OCI-LY7 (cell line): ENCODE results near the gene HYOU1.

Source experiments
- EZH2phosphoT487 ChIP-seq: fragments of 200-600 bp; sonication (generic); IDR thresholded peaks from 2 replicates; pipeline ENCODE4 v1.6.1; 2018; ENCODE audit warnings: low read depth, borderline replicate concordance, mild to moderate bottlenecking, mixed run types, antibody characterized with exemption, low read length, moderate library complexity, mixed read lengths
- TF ChIP-seq, protein P1 (sequence below): fragments of 200-600 bp; sonication (generic); conservative IDR thresholded peaks from 2 replicates; pipeline ENCODE4 v1.5.1; 2014; ENCODE audit warnings: mild to moderate bottlenecking, antibody characterized with exemption, low read length, moderate library complexity, mixed read lengths

DNA sequence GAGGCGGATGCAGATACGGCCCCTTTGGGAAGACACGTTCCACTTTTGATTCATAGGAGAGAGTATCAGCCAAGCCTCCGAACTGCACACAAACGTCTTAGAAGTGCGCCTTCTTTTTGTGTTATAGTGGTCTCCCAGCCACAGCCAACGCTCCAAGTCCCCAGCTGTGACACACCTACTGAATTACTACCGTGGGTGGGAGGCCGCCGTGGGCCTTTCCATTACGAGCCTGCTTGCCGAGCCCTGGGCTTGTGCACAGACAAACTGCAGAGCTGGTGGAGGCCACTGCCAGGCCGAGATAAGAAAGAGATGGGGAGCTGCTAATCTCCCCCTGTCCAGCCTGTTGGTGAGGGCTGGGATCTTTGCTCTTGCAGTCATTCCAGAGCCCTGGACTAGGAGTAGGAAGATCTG, 28.4 kb upstream of the HYOU1 start:
- TF ChIP-seq, protein P1, sequence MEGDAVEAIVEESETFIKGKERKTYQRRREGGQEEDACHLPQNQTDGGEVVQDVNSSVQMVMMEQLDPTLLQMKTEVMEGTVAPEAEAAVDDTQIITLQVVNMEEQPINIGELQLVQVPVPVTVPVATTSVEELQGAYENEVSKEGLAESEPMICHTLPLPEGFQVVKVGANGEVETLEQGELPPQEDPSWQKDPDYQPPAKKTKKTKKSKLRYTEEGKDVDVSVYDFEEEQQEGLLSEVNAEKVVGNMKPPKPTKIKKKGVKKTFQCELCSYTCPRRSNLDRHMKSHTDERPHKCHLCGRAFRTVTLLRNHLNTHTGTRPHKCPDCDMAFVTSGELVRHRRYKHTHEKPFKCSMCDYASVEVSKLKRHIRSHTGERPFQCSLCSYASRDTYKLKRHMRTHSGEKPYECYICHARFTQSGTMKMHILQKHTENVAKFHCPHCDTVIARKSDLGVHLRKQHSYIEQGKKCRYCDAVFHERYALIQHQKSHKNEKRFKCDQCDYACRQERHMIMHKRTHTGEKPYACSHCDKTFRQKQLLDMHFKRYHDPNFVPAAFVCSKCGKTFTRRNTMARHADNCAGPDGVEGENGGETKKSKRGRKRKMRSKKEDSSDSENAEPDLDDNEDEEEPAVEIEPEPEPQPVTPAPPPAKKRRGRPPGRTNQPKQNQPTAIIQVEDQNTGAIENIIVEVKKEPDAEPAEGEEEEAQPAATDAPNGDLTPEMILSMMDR: no peak
- no peak for TF ChIP-seq EZH2phosphoT487
